HCT116 (cell line): Measurements from ENCODE around the gene ZNF469. TPM values are rescaled to one million over a fixed set of nuclear protein-coding genes. Genes with fewer than 3 reads are reported as not detected.

Source experiments
- ATAC-seq: fragments of 200-7000 bp; cut with Tn5 transposase; 2 replicates; pipeline ENCODE4 v1.9.1; 2020; ENCODE audit warnings: mild to moderate bottlenecking, moderate library complexity
- BruUV-seq: library from RNA; stranded (reverse); fragments of 400-500 nt; replicated peaks from 2 replicates; lab custom pipeline; 2021; lab: Mats Ljungman, UMichigan
- CTCF ChIA-PET: fragments of 300-600 bp; sonication (Branson Sonifier 250); formaldehyde crosslinking; loops from one replicate; lab custom pipeline; 2021; ENCODE audit warnings: antibody characterized with exemption; lab: Charles Lee
- POLR2A ChIA-PET: fragments of 300-600, 350-600 bp; sonication (Branson Sonifier 250); formaldehyde crosslinking; loops from one replicate; lab custom pipeline; 2021; ENCODE audit warnings: antibody characterized with exemption; lab: Charles Lee
- RAD21 ChIA-PET, 2 experiments: fragments of 300-600 bp; sonication (Branson Sonifier 250); formaldehyde crosslinking; loops; one replicate each; lab custom pipeline; 2023; ENCODE audit warnings: low total read pairs in 2 of 2; ENCODE audit not compliant: uncharacterized antibody in 2 of 2, unreplicated experiment in 2 of 2, low non-redundant PET in 1 of 2; lab: Charles Lee
- DNase-seq: peaks from one replicate; pipeline ENCODE4 v3.0.0-alpha.2; 2010; ENCODE audit warnings: low read depth, low spot score
- H2AFZ ChIP-seq: fragments of 200-600 bp; shearing (Covaris generic), sonication (generic); 2 replicates; pipeline ENCODE4 v1.6.1; 2017; ENCODE audit warnings: low read depth, mixed run types, mixed read lengths, antibody characterized with exemption, low read length; ENCODE audit not compliant: poor library complexity, severe bottlenecking
- H3K27ac ChIP-seq: 2 replicates; pipeline ENCODE4 v1.5.1; 2012; ENCODE audit warnings: low read depth, low read length
- H3K27me3 ChIP-seq: fragments of 200-600 bp; sonication (generic); 2 replicates; pipeline ENCODE4 v1.6.1; 2016; ENCODE audit warnings: mixed run types, low read length, mixed read lengths; ENCODE audit not compliant: insufficient read depth
- H3K36me3 ChIP-seq, 2 experiments: fragments of 200-500 bp in 1 of 2; fragments of 200-600 bp in 1 of 2; sonication (Bioruptor generic) in 1 of 2; sonication (generic) in 1 of 2; 2 replicates each; pipeline versions ENCODE4 v1.5.1 to v1.6.1; 2014 to 2016; ENCODE audit warnings: low read length in 2 of 2, inconsistent platforms in 1 of 2, mixed read lengths in 1 of 2, mixed run types in 1 of 2; ENCODE audit not compliant: insufficient read depth in 2 of 2, control insufficient read depth in 1 of 2
- H3K4me1 ChIP-seq, 2 experiments: fragments of 200-600 bp in 1 of 2; sonication (generic) in 1 of 2; 2 replicates each; pipeline versions ENCODE4 v1.5.1 to v1.6.1; 2012 to 2017; ENCODE audit warnings: low read length in 2 of 2, inconsistent platforms in 1 of 2, mild to moderate bottlenecking in 1 of 2, mixed read lengths in 1 of 2, mixed run types in 1 of 2, moderate library complexity in 1 of 2; ENCODE audit not compliant: insufficient read depth in 2 of 2, control insufficient read depth in 1 of 2
- H3K4me2 ChIP-seq: fragments of 200-600 bp; sonication (generic); 2 replicates; pipeline ENCODE4 v1.6.1; 2017; ENCODE audit warnings: mixed run types, low read length, mixed read lengths
- H3K4me3 ChIP-seq, 2 experiments: fragments of 200-600 bp in 1 of 2; sonication (generic) in 1 of 2; replicated peaks in 1 of 2; 2 replicates each; pipeline ENCODE4 v1.5.1; 2011 to 2016; ENCODE audit warnings: low read length in 2 of 2, control low read depth in 1 of 2, low read depth in 1 of 2, mild to moderate bottlenecking in 1 of 2, mixed read lengths in 1 of 2, mixed run types in 1 of 2
- H3K79me2 ChIP-seq: fragments of 200-600 bp; sonication (generic); 2 replicates; pipeline ENCODE4 v1.6.1; 2017; ENCODE audit warnings: mild to moderate bottlenecking, mixed run types, low read length, moderate library complexity, mixed read lengths; ENCODE audit not compliant: insufficient read depth
- H3K9ac ChIP-seq: fragments of 200-600 bp; sonication (generic); 2 replicates; pipeline ENCODE4 v1.6.1; 2016; ENCODE audit warnings: low read length, mixed read lengths
- H3K9me2 ChIP-seq: fragments of 200-600 bp; sonication (generic), shearing (Covaris generic); 2 replicates; pipeline ENCODE4 v1.6.1; 2017; ENCODE audit warnings: mixed run types, mild to moderate bottlenecking, moderate library complexity; ENCODE audit not compliant: insufficient read depth
- H3K9me3 ChIP-seq, 2 experiments: fragments of 200-500 bp in 1 of 2; fragments of 200-600 bp in 1 of 2; sonication (Bioruptor generic) in 1 of 2; sonication (generic) in 1 of 2; 2 replicates each; pipeline ENCODE4 v1.6.1; 2014 to 2017; ENCODE audit warnings: low read length in 2 of 2, mixed read lengths in 2 of 2, inconsistent platforms in 1 of 2, low read depth in 1 of 2, mild to moderate bottlenecking in 1 of 2, mixed run types in 1 of 2, moderate library complexity in 1 of 2; ENCODE audit not compliant: control insufficient read depth in 1 of 2, insufficient read depth in 1 of 2
- H4K20me1 ChIP-seq: fragments of 200-600 bp; sonication (generic), shearing (Covaris generic); 2 replicates; pipeline ENCODE4 v1.6.1; 2017; ENCODE audit warnings: mixed run types, mild to moderate bottlenecking, moderate library complexity; ENCODE audit not compliant: insufficient read depth
- ATF3 ChIP-seq: IDR thresholded peaks from 2 replicates; pipeline ENCODE4 v1.6.1; 2012
- CBX3 ChIP-seq: IDR thresholded peaks from 2 replicates; pipeline ENCODE4 v1.6.1; 2012; ENCODE audit warnings: low read depth
- CEBPB ChIP-seq: IDR thresholded peaks from 2 replicates; pipeline ENCODE4 v1.6.1; 2012; ENCODE audit warnings: low read depth
- CTCF ChIP-seq, 3 experiments: fragments of 200-600 bp in 1 of 3; sonication (generic) in 1 of 3; IDR thresholded peaks in 2 of 3; conservative IDR thresholded peaks in 1 of 3; 2 replicates each; pipeline ENCODE4 v1.5.1; 2012 to 2017; ENCODE audit warnings: low read depth in 2 of 3, low read length in 2 of 3, antibody characterized with exemption in 1 of 3, borderline replicate concordance in 1 of 3, control low read depth in 1 of 3, mild to moderate bottlenecking in 1 of 3, mixed read lengths in 1 of 3, mixed run types in 1 of 3, moderate library complexity in 1 of 3; ENCODE audit not compliant: insufficient read depth in 1 of 3
- EGR1 ChIP-seq: IDR thresholded peaks from 2 replicates; pipeline ENCODE4 v1.6.1; 2012; ENCODE audit warnings: low read depth
- ELF1 ChIP-seq: IDR thresholded peaks from 2 replicates; pipeline ENCODE4 v1.6.1; 2012; ENCODE audit warnings: low read depth, borderline replicate concordance
- EZH2phosphoT487 ChIP-seq: fragments of 200-600 bp; IDR thresholded peaks from 2 replicates; pipeline ENCODE4 v1.6.1; 2018; ENCODE audit warnings: antibody characterized with exemption, borderline replicate concordance
- POLR2A ChIP-seq: IDR thresholded peaks from 2 replicates; pipeline ENCODE4 v1.7.0; 2011; ENCODE audit warnings: borderline replicate concordance; ENCODE audit not compliant: insufficient read depth, insufficient read length; ENCODE audit errors: extremely low read depth
- RAD21 ChIP-seq: IDR thresholded peaks from 2 replicates; pipeline ENCODE4 v1.6.1; 2012; ENCODE audit warnings: low read depth, mild to moderate bottlenecking
- REST ChIP-seq: IDR thresholded peaks from 2 replicates; pipeline ENCODE4 v1.6.1; 2012; ENCODE audit warnings: low read depth
- SIN3A ChIP-seq: IDR thresholded peaks from 2 replicates; pipeline ENCODE4 v1.6.1; 2012; ENCODE audit warnings: low read depth
- SP1 ChIP-seq: IDR thresholded peaks from 2 replicates; pipeline ENCODE4 v1.6.1; 2012; ENCODE audit warnings: low read depth
- SRF ChIP-seq: IDR thresholded peaks from 2 replicates; pipeline ENCODE4 v1.6.1; 2012; ENCODE audit warnings: low read depth
- YY1 ChIP-seq: IDR thresholded peaks from 2 replicates; pipeline ENCODE4 v1.6.1; 2011; ENCODE audit warnings: low read length, low read depth, moderate library complexity, mild to moderate bottlenecking; ENCODE audit not compliant: insufficient replicate concordance; ENCODE audit errors: extremely low read depth
- ZBTB33 ChIP-seq: IDR thresholded peaks from 2 replicates; pipeline ENCODE4 v1.6.1; 2011; ENCODE audit warnings: mild to moderate bottlenecking, low read length, moderate library complexity; ENCODE audit not compliant: insufficient replicate concordance; ENCODE audit errors: extremely low read depth
- ZFX ChIP-seq: fragments of 450-650 bp; IDR thresholded peaks from 2 replicates; pipeline ENCODE4 v1.6.1; 2017
- ZNF274 ChIP-seq: fragments of 200-500 bp; sonication (Bioruptor generic); IDR thresholded peaks from 2 replicates; pipeline ENCODE4 v1.6.1; 2014; ENCODE audit warnings: mild to moderate bottlenecking, low read depth, low read length, inconsistent platforms
- intact Hi-C: fragments of 100-400 bp; cut with micrococcal nuclease; formaldehyde crosslinking; loops from 2 replicates; pipeline ENCODE4 v1.10.0; 2022
- total RNA-seq: library from RNA; stranded (reverse); gene quantifications from one replicate; pipeline ENCODE4 v1.2.1, GENCODE V29; 2021; ENCODE audit not compliant: unreplicated experiment

Gene ZNF469
- total RNA-seq, 1 experiment from 2014 or later = 5.9 TPM

- Histone ChIP-seq H4K20me1 (no peaks in the 10 kb centered on the region), H3K36me3 (no peaks in the 10 kb centered on the region), H3K9me3 (no peaks in the 10 kb centered on the region), H3K9ac (no peak overlapping the region), H3K4me3 (no peak overlapping the region), H2AFZ (no peak overlapping the region), H3K27me3 (no peaks in the 10 kb centered on the region), H3K4me2 (no peak overlapping the region), H3K4me1 (no peaks in the 10 kb centered on the region), H3K27ac (no peak overlapping the region), H3K9me2 (no peaks in the 10 kb centered on the region), H3K79me2 (no peaks in the 10 kb centered on the region)
- intact Hi-C loops = no loop called here
- no peak for ATAC-seq
- CTCF ChIA-PET = no interaction called here
- POLR2A ChIA-PET = no interaction called here
- no peak for TF ChIP-seq POLR2A
- TF ChIP-seq EZH2phosphoT487 = no peak
- TF ChIP-seq ZBTB33 = no peak
- TF ChIP-seq CEBPB = no peak
- no peak for TF ChIP-seq EGR1
- no peak for TF ChIP-seq SIN3A
- no peak for TF ChIP-seq SP1
- TF ChIP-seq CBX3 = no peak
- no peak for TF ChIP-seq YY1
- TF ChIP-seq SRF = no peak
- no peak for TF ChIP-seq RAD21
- TF ChIP-seq REST = no peak
- no peak for TF ChIP-seq CTCF (IDR thresholded peaks at IDR 0.05 in 2 of 3, conservative IDR thresholded peaks at IDR 0.05 in 1 of 3; ENCODE audit: borderline replicate concordance in 1 of 3, insufficient read depth in 1 of 3, low read depth in 2 of 3, low read length in 2 of 3)
- no peak for TF ChIP-seq ZNF274
- no peak for TF ChIP-seq ELF1
- no peak for TF ChIP-seq ZFX
- no peak for TF ChIP-seq ATF3
- DNase-seq = no peak
- RAD21 ChIA-PET = no interaction called here
- no TSS peak for BruUV-seq
These were observed 33.9 kb downstream of the ZNF469 start for GRCh38 chr16:88416686-88417085.
